A673 (cell line): ENCODE measurements around the gene CHI3L2. TPM values are rescaled to one million over a fixed set of nuclear protein-coding genes. Genes with fewer than 3 reads are reported as not detected.

Source experiments
- BruUV-seq: library from RNA; stranded (reverse); fragments of 400-500 nt; replicated peaks from 2 replicates; lab custom pipeline; 2021; lab: Mats Ljungman, UMichigan
- CTCF ChIA-PET: fragments of 300-600 bp; sonication (Branson Sonifier 250); formaldehyde crosslinking; loops from one replicate; lab custom pipeline; 2022; ENCODE audit warnings: antibody characterized with exemption; lab: Charles Lee
- POLR2A ChIA-PET: fragments of 300-600 bp; sonication (Branson Sonifier 250); formaldehyde crosslinking; loops from one replicate; lab custom pipeline; 2022; ENCODE audit warnings: antibody characterized with exemption; ENCODE audit not compliant: low non-redundant PET; lab: Charles Lee
- DNase-seq: peaks from one replicate; pipeline ENCODE4 v3.0.0-alpha.2; 2015; ENCODE audit warnings: low spot score
- H3K27ac ChIP-seq: fragments of 200-600 bp; sonication (generic); 2 replicates; pipeline ENCODE4 v1.5.1; 2016; ENCODE audit warnings: mixed run types, low read depth, mild to moderate bottlenecking, mixed read lengths, antibody characterized with exemption, low read length; ENCODE audit not compliant: poor library complexity, severe bottlenecking
- H3K27me3 ChIP-seq: fragments of 200-600 bp; sonication (generic); replicated peaks from 2 replicates; pipeline ENCODE4 v1.6.1; 2017; ENCODE audit warnings: mixed run types, low read depth, mild to moderate bottlenecking, mixed read lengths, antibody characterized with exemption, low read length; ENCODE audit not compliant: insufficient read depth, poor library complexity
- H3K36me3 ChIP-seq: fragments of 200-600 bp; sonication (generic); 2 replicates; pipeline ENCODE4 v1.6.1; 2016; ENCODE audit warnings: mixed run types, mild to moderate bottlenecking, mixed read lengths, antibody characterized with exemption, low read length; ENCODE audit not compliant: insufficient read depth, poor library complexity, severe bottlenecking
- H3K4me1 ChIP-seq: fragments of 200-600 bp; sonication (generic); 2 replicates; pipeline ENCODE4 v1.6.1; 2017; ENCODE audit warnings: mixed run types, mild to moderate bottlenecking, mixed read lengths, antibody characterized with exemption, low read length; ENCODE audit not compliant: insufficient read depth, poor library complexity, severe bottlenecking
- H3K4me3 ChIP-seq: fragments of 200-600 bp; sonication (generic); 2 replicates; pipeline ENCODE4 v1.5.1; 2016; ENCODE audit warnings: low read depth, mixed run types, mild to moderate bottlenecking, mixed read lengths, low read length; ENCODE audit not compliant: poor library complexity, severe bottlenecking
- H3K9me3 ChIP-seq: fragments of 200-600 bp; sonication (generic); 2 replicates; pipeline ENCODE4 v1.6.1; 2016; ENCODE audit warnings: mixed run types, low read depth, mild to moderate bottlenecking, mixed read lengths, antibody characterized with exemption, low read length; ENCODE audit not compliant: poor library complexity, severe bottlenecking
- EZH2 ChIP-seq: fragments of 200-600 bp; sonication (generic); IDR thresholded peaks from 2 replicates; pipeline ENCODE4 v1.6.1; 2017; ENCODE audit warnings: borderline replicate concordance, low read depth, mild to moderate bottlenecking, mixed read lengths, antibody characterized with exemption, low read length; ENCODE audit not compliant: poor library complexity, severe bottlenecking
- intact Hi-C: fragments of 100-400 bp; cut with micrococcal nuclease; formaldehyde crosslinking; loops from one replicate; pipeline ENCODE4 v1.10.0; 2022; ENCODE audit not compliant: unreplicated experiment
- total RNA-seq: library from RNA; stranded (reverse); gene quantifications from 2 replicates; pipeline ENCODE4 v1.2.3, GENCODE V29; 2021
- TF ChIP-seq, protein P1 (sequence below): fragments of 300-800, 200-600 bp; sonication (generic); conservative IDR thresholded peaks from 2 replicates; pipeline ENCODE4 v1.5.1; 2017; ENCODE audit warnings: low read depth, mild to moderate bottlenecking, antibody characterized with exemption, low read length, moderate library complexity, mixed read lengths

Gene CHI3L2
- total RNA-seq, 1 experiment from 2014 or later, result not detected

DNA sequence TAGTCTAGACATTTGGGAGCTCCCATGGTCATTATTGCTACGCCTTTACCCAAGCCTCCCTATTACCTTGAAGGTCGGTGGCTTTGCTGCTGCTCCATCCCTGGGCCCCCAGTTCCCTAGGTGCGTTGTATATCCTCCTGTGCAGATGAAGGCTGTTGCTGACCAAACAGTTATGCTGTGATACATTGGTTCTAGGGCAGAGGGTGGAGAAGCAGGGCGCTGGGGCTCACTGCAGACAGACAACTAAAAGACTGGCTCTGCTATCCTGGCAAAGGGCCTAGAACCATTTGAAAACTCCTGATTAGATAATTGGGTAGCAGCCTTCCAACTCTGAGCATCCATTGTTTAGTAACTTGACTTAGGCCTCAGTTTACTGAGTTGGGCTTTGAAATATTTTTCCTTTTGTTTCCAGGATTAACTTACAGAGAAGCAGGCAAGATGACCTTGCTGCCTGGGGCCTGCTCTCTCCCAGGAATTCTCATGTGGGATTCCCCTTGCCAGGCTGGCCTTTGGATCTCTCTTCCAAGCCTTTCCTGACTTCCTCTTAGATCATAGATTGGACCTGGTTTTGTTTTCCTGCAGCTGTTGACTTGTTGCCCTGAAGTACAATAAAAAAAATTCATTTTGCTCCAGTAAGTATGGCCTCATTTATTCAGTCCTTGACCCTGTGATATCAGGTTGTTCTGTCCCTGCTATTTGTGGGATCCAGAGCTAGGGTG is 15.5 kb downstream of the CHI3L2 start:
- CTCF ChIA-PET, result no interaction called here
- intact Hi-C loops, result no loop called here
- no peak overlapping the region for H3K4me3 ChIP-seq

GRCh38 chr1:111247125-111247838 is 19.8 kb downstream of the CHI3L2 start:
- ChIA-PET POLR2A (no interaction called here), CTCF (no interaction called here)
- TF ChIP-seq, protein P1, sequence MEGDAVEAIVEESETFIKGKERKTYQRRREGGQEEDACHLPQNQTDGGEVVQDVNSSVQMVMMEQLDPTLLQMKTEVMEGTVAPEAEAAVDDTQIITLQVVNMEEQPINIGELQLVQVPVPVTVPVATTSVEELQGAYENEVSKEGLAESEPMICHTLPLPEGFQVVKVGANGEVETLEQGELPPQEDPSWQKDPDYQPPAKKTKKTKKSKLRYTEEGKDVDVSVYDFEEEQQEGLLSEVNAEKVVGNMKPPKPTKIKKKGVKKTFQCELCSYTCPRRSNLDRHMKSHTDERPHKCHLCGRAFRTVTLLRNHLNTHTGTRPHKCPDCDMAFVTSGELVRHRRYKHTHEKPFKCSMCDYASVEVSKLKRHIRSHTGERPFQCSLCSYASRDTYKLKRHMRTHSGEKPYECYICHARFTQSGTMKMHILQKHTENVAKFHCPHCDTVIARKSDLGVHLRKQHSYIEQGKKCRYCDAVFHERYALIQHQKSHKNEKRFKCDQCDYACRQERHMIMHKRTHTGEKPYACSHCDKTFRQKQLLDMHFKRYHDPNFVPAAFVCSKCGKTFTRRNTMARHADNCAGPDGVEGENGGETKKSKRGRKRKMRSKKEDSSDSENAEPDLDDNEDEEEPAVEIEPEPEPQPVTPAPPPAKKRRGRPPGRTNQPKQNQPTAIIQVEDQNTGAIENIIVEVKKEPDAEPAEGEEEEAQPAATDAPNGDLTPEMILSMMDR, result no peak
- TF ChIP-seq EZH2, result no peak
- Histone ChIP-seq H3K27me3 (peaks cover 19% of the 10 kb centered on the region), H3K9me3 (no peaks in the 10 kb centered on the region), H3K36me3 (no peaks in the 10 kb centered on the region), H3K27ac (no peak overlapping the region), H3K4me3 (no peak overlapping the region), H3K4me1 (no peaks in the 10 kb centered on the region)
- no TSS peak for BruUV-seq
- intact Hi-C loops, result no loop called here
- DNase-seq, result no peak

More for the DNA sequence above, 15.5 kb downstream of the CHI3L2 start:
- TF ChIP-seq, protein P1, result no peak
- TF ChIP-seq EZH2, result no peak
- H3K4me1 ChIP-seq, result no peaks in the 10 kb centered on the region
- BruUV-seq, result no TSS peak
- no peaks in the 10 kb centered on the region for H3K36me3 ChIP-seq
- no peak overlapping the region for H3K27ac ChIP-seq
- POLR2A ChIA-PET, result no interaction called here
- H3K9me3 ChIP-seq, result no peaks in the 10 kb centered on the region
- peaks cover 3% of the 10 kb centered on the region for H3K27me3 ChIP-seq
- no peak for DNase-seq

DNA sequence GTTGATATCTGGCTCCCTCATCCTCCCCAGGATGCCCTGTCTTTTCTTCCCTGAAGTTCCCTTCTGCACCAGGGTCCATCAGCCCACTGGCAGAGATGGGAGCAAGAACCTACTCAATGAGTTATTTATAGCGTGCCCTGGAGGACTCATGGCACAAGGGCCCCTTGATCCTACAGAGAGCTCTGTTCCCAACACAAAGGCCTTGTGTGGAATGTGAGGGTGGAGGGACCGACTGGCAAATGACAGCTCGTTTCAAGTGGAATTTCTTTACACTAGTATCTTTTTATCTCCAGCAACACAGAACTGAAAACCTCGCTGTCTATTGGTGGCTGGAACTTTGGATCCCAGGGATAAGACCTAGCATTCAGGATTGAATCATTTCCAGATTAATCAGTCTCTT is 22.4 kb downstream of the CHI3L2 start:
- Histone ChIP-seq H3K4me1 (no peaks in the 10 kb centered on the region), H3K36me3 (no peaks in the 10 kb centered on the region), H3K9me3 (no peaks in the 10 kb centered on the region), H3K27me3 (peaks cover 39% of the 10 kb centered on the region), H3K27ac (no peak overlapping the region), H3K4me3 (no peak overlapping the region)
- no TSS peak for BruUV-seq
- CTCF ChIA-PET, result no interaction called here
- intact Hi-C loops, result no loop called here
- TF ChIP-seq, protein P1, result no peak
- no peak for TF ChIP-seq EZH2
- no peak for DNase-seq
- POLR2A ChIA-PET, result no interaction called here
